DND-41 (cell line): ENCODE results near the gene MMRN2.
"Not testable (repeated sequence)": the region's sequence is repeated elsewhere in the genome, so short reads cannot be mapped to it uniquely, and the experiment has no call there.

Source experiments
- ATAC-seq: fragments of 200-7000 bp; cut with Tn5 transposase; 3 replicates; pipeline ENCODE4 v1.9.1; 2021; ENCODE audit warnings: low read depth; ENCODE audit not compliant: insufficient read depth
- DNase-seq: peaks from one replicate; pipeline ENCODE4 v3.0.0-alpha.2; 2020
- H2AFZ ChIP-seq: 2 replicates; pipeline ENCODE4 v1.6.0; 2012; ENCODE audit warnings: low read depth, low read length
- H3K27ac ChIP-seq: 2 replicates; pipeline ENCODE4 v1.5.1; 2012; ENCODE audit warnings: low read length, inconsistent platforms
- H3K27me3 ChIP-seq: fragments of 200-600 bp; sonication (generic); 2 replicates; pipeline ENCODE4 v1.6.0; 2012; ENCODE audit warnings: low read length, mild to moderate bottlenecking, inconsistent platforms; ENCODE audit not compliant: insufficient read depth, poor library complexity
- H3K36me3 ChIP-seq: 2 replicates; pipeline ENCODE4 v1.5.1; 2012; ENCODE audit warnings: low read length, inconsistent platforms; ENCODE audit not compliant: insufficient read depth
- H3K4me1 ChIP-seq: 2 replicates; pipeline ENCODE4 v1.5.1; 2012; ENCODE audit warnings: mild to moderate bottlenecking, low read length; ENCODE audit not compliant: insufficient read depth
- H3K4me2 ChIP-seq: 2 replicates; pipeline ENCODE4 v1.6.0; 2012; ENCODE audit warnings: mild to moderate bottlenecking, moderate library complexity, low read length, inconsistent platforms; ENCODE audit not compliant: insufficient read depth
- H3K4me3 ChIP-seq, 2 experiments: fragments of 200-600 bp in 1 of 2; shearing (Covaris generic) in 1 of 2; 2 replicates each; pipeline ENCODE4 v1.5.1; 2012 to 2016; ENCODE audit warnings: inconsistent platforms in 2 of 2, low read length in 2 of 2, mild to moderate bottlenecking in 2 of 2, low read depth in 1 of 2, moderate library complexity in 1 of 2
- H3K79me2 ChIP-seq: 2 replicates; pipeline ENCODE4 v1.6.0; 2012; ENCODE audit warnings: low read length, inconsistent platforms; ENCODE audit not compliant: insufficient read depth
- H3K9ac ChIP-seq: 2 replicates; pipeline ENCODE4 v1.6.0; 2012; ENCODE audit warnings: low read depth, mild to moderate bottlenecking, inconsistent platforms, low read length, moderate library complexity
- H3K9me3 ChIP-seq: 2 replicates; pipeline ENCODE4 v1.5.1; 2012; ENCODE audit warnings: low read length, moderate library complexity, mild to moderate bottlenecking, inconsistent platforms; ENCODE audit not compliant: insufficient read depth, severe bottlenecking
- H4K20me1 ChIP-seq: 2 replicates; pipeline ENCODE4 v1.6.0; 2012; ENCODE audit warnings: low read length; ENCODE audit not compliant: insufficient read depth
- EZH2 ChIP-seq: IDR thresholded peaks from 3 replicates; pipeline ENCODE4 v1.6.1; 2012; ENCODE audit warnings: borderline replicate concordance, low read depth, mild to moderate bottlenecking, moderate library complexity, low read length, inconsistent platforms; ENCODE audit not compliant: severe bottlenecking
- TF ChIP-seq, protein P1 (sequence below): IDR thresholded peaks from 2 replicates; pipeline ENCODE4 v1.5.1; 2012; ENCODE audit warnings: borderline replicate concordance, low read length, moderate library complexity, mild to moderate bottlenecking; ENCODE audit not compliant: poor library complexity, severe bottlenecking; ENCODE audit errors: extremely low read depth

The MMRN2 gene

DNA sequence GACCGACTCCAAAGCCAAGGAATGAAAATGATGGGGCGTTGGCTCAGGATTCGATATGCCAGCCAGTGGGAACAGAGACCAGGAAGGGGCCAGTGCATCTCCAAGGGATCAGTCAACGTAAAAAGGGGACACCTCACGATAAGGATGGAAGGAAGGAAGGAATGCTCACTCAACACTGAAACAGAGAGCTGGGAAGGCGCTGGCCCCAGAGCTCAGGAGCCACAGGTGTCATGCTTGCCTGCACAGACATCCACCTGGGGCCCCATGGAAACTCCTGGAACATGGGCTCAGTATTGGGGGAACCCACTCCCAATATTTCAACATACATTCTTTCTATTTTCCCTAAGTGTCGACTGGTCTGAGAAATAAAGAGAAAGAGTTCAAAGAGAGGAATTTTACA is 5.3 kb downstream of the MMRN2 start:
- no peak overlapping the region for H3K9ac ChIP-seq
- no peak overlapping the region for H3K4me3 ChIP-seq
- no peak overlapping the region for H3K4me2 ChIP-seq
- no peaks in the 10 kb centered on the region for H3K4me1 ChIP-seq
- DNase-seq (no peak), ATAC-seq (no peak)
- H2AFZ ChIP-seq = no peak overlapping the region
- H3K27me3 ChIP-seq = no peaks in the 10 kb centered on the region
- no peaks in the 10 kb centered on the region for H3K79me2 ChIP-seq
- no peak overlapping the region for H3K27ac ChIP-seq
- peaks cover 5% of the 10 kb centered on the region for H3K9me3 ChIP-seq
- no peaks in the 10 kb centered on the region for H3K36me3 ChIP-seq
- TF ChIP-seq EZH2 = no peak
- TF ChIP-seq, protein P1, sequence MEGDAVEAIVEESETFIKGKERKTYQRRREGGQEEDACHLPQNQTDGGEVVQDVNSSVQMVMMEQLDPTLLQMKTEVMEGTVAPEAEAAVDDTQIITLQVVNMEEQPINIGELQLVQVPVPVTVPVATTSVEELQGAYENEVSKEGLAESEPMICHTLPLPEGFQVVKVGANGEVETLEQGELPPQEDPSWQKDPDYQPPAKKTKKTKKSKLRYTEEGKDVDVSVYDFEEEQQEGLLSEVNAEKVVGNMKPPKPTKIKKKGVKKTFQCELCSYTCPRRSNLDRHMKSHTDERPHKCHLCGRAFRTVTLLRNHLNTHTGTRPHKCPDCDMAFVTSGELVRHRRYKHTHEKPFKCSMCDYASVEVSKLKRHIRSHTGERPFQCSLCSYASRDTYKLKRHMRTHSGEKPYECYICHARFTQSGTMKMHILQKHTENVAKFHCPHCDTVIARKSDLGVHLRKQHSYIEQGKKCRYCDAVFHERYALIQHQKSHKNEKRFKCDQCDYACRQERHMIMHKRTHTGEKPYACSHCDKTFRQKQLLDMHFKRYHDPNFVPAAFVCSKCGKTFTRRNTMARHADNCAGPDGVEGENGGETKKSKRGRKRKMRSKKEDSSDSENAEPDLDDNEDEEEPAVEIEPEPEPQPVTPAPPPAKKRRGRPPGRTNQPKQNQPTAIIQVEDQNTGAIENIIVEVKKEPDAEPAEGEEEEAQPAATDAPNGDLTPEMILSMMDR = no peak
- no peaks in the 10 kb centered on the region for H4K20me1 ChIP-seq

DNA sequence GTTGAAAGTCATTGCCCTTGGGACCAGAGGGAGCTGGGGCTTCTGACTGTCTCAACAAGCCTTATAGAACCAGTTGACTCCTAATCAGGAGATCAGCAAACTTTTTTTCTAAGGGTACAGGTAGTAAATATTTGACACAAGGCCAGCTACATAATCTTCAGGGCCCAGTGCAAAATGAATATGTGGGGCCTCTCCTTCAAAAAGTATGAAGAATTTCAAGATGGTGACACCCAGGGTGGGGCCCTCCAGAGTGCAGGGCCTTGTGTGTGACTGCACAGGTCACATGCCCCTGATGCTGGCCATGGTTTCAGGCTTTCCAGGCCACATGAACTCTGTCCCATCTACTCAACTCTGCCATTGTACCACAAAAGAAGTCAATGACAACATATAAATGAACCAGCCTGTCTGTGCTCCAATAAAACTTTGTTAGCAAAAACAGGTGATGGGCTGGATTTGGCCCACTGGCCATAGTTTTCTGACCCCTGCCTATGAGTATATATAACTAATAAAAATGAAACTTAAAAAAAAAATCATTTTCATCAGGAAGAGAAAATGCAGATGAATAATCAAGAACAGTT is 6.1 kb downstream of the MMRN2 start:
- Histone ChIP-seq H3K36me3 (no peaks in the 10 kb centered on the region), H3K4me3 (no peak overlapping the region), H3K9ac (no peak overlapping the region), H2AFZ (no peak overlapping the region), H3K27me3 (no peaks in the 10 kb centered on the region), H4K20me1 (0 out of 2 replicates have a peak, but pooled peaks cover 2% of the 10 kb centered on the region), H3K79me2 (no peaks in the 10 kb centered on the region), H3K4me2 (no peak overlapping the region), H3K4me1 (no peaks in the 10 kb centered on the region), H3K9me3 (peaks cover 5% of the 10 kb centered on the region), H3K27ac (no peak overlapping the region)
- DNase-seq (no peak), ATAC-seq (no peak)
- TF ChIP-seq, protein P1 = no peak
- no peak for TF ChIP-seq EZH2

DNA sequence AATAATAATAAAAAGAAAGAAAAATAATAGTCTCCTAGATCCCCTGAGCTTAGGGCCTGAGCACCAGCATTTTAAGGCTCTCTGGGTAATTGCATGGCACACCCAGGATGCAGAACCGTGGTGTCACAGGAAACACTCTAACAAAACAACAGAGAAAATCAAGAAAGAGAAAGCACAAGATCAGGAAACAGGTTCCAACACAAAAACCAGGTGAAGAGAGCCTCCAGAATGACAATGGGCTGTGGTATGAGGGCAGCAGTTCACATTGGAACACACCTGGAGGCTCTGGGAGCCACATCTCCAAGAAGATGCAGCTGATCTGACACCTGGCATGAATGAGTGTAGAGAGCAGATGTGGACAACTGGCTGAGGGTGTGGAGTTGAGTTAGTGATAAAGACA is 7.1 kb downstream of the MMRN2 start:
- peaks cover 6% of the 10 kb centered on the region; the same call in 1 of the 2 replicates for H4K20me1 ChIP-seq
- H3K9me3 ChIP-seq = peaks cover 5% of the 10 kb centered on the region
- H3K36me3 ChIP-seq = no peaks in the 10 kb centered on the region
- no peaks in the 10 kb centered on the region for H3K27me3 ChIP-seq
- no peak for DNase-seq
- H3K4me2 ChIP-seq = no peak overlapping the region
- H3K4me1 ChIP-seq = no peaks in the 10 kb centered on the region
- no peak for ATAC-seq
- TF ChIP-seq, protein P1 = no peak
- no peak for TF ChIP-seq EZH2
- H3K4me3 ChIP-seq = no peak overlapping the region
- no peaks in the 10 kb centered on the region for H3K79me2 ChIP-seq
- no peak overlapping the region for H3K27ac ChIP-seq
- no peak overlapping the region for H2AFZ ChIP-seq
- no peak overlapping the region for H3K9ac ChIP-seq

DNA sequence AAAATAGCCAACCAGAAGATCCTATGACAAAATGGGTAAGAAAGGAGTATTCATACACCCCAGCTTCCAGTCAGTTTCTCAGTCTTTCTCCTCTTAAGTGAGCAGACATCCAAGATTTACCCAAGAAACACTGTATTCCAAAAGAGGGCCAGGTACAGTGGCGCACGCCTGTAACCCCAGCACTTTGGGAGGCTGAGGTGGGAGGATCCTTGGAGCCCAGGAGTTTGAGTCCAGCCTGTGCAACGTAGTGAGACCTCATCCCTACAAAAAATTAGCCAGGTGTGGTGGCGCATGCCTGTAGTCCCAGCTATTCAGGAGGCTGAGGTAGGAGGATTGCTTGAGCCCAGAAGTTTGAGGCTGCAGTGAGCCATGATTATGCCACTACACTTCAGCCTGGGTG is 9.6 kb downstream of the MMRN2 start:
- H4K20me1 ChIP-seq, H3K4me2 ChIP-seq, H3K27me3 ChIP-seq, H3K79me2 ChIP-seq, H2AFZ ChIP-seq, H3K27ac ChIP-seq, H3K36me3 ChIP-seq, H3K9ac ChIP-seq, ATAC-seq, H3K9me3 ChIP-seq, H3K4me1 ChIP-seq, H3K4me3 ChIP-seq, DNase-seq: not testable (repeated sequence)
